GM12801 (cell line): ENCODE data around the gene CRAT.

Source experiments
- TF ChIP-seq, protein P1 (sequence below): IDR thresholded peaks from one replicate; pipeline ENCODE4 v1.5.1; 2011; ENCODE audit warnings: control low read depth; ENCODE audit not compliant: insufficient read length; ENCODE audit errors: extremely low read depth

CRAT gene

DNA sequence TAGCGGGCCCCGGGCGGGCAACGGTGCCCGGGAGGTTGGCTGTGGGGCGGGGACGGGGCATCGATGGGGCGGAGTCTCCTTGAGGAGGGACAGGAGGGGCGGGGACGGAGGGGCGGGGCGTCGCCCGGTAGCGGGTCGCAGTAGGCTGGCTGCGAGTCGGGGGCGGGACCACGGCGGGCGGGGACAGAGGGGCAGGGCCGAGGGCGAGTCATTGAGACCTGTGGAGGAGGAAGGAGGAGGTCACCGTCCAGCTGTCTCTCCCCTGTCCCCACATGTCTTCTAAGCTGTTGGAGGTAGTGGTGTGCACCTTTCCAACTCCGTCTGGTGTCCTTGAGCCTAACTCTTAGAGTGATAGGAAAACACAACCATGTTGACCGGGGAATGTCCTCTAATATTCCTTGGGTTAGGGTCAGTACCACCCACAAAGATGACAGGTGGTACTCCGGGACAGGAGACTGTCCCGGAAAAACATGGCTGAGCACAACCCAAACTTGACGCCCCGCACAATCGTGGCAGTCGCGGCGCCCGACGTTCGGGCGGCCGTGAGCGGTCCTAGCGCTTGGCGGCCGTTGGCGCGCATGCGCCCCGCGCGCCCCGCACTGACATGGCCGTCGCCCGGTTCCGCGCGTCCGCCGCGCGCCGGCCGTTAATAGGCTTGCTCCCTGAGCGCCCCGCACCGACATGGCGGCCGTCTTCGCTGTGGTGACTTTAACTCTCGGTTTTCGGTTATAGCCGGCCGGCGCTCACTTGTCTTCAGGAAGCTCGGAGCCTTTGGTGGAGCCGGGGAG lies at the start of gene CRAT, which contains the start of gene PTPA:
Gene CRAT (minus strand): TSS at position 54 of the 788 bp plus-strand sequence. CDS start 284 bp downstream, outside the sequence.
Gene PTPA (plus strand): TSS at position 676 of the 788 bp plus-strand sequence. CDS start 186 bp downstream, outside the sequence.
- TF ChIP-seq, protein P1, sequence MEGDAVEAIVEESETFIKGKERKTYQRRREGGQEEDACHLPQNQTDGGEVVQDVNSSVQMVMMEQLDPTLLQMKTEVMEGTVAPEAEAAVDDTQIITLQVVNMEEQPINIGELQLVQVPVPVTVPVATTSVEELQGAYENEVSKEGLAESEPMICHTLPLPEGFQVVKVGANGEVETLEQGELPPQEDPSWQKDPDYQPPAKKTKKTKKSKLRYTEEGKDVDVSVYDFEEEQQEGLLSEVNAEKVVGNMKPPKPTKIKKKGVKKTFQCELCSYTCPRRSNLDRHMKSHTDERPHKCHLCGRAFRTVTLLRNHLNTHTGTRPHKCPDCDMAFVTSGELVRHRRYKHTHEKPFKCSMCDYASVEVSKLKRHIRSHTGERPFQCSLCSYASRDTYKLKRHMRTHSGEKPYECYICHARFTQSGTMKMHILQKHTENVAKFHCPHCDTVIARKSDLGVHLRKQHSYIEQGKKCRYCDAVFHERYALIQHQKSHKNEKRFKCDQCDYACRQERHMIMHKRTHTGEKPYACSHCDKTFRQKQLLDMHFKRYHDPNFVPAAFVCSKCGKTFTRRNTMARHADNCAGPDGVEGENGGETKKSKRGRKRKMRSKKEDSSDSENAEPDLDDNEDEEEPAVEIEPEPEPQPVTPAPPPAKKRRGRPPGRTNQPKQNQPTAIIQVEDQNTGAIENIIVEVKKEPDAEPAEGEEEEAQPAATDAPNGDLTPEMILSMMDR: no peak

DNA sequence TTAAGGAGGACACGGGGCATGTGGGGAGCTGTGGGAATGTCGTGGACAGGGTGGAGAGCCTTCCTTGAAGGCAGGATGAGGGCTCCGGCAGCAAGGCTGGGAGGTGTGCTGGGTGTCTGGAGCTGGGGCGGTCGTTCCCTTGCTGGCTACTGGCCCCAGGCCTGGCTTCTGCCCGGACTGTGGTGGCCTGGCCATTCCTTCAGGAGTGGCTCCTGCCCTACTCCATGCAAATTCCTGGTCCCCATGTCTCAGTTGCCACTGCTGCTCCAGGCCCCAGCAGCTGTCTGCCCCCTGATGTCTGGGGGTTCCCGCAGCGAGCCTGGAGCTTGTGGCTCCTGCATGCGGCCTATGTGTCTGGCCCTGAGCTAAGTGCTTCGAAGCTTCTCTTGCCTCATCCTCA lies 45.6 kb upstream of the CRAT start:
- TF ChIP-seq, protein P1: no peak

DNA sequence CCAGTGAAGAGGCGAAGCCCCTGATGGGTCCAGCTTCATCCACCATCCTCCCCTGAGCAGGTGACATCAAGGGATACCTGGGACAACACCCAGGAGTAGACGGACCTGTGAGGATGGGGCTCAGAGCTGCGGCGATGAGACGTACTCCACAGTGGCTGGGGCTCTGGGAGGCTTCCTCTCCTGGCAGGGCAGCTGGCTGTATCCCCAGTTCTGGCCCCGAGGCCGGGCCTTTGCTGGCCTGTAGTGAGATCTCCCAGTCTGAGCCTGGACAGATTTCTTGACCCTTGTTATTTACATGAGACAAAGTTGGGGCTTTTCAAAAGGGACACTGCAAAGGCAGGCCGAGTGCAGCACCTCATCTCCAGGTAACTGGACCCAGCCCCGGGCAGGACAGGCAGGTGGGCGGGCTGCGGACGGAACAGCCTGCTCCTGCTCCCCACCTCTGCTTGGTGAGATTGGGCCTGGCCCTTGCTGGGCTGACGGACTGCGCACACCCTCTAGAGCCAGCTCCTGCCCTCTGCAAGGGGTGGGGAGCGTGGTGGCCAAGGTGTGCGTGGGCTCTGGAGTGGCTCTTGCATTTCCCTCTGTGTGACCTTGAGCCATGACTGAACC lies 44.4 kb upstream of the CRAT start:
- TF ChIP-seq, protein P1: no peak

DNA sequence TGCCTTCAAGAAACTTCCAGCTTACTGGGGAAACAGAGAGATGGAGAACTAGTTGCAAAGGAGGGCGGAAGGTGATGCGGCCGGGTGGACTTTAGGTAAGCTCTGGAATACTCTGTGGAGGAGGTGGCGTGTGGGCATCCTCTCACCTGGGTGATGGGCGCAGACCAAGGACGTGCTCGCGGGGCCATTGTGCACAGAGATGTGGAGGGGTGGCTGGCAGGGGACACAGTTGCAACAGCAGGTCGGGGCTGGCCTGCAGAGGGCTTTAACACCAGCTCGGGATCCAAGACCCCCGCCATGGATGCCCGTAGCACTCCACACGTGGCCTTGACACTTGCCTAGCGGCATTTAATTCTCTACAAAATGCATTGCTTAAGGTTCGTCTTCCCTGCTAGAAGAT lies 40.9 kb upstream of the CRAT start:
- TF ChIP-seq, protein P1: no peak

DNA sequence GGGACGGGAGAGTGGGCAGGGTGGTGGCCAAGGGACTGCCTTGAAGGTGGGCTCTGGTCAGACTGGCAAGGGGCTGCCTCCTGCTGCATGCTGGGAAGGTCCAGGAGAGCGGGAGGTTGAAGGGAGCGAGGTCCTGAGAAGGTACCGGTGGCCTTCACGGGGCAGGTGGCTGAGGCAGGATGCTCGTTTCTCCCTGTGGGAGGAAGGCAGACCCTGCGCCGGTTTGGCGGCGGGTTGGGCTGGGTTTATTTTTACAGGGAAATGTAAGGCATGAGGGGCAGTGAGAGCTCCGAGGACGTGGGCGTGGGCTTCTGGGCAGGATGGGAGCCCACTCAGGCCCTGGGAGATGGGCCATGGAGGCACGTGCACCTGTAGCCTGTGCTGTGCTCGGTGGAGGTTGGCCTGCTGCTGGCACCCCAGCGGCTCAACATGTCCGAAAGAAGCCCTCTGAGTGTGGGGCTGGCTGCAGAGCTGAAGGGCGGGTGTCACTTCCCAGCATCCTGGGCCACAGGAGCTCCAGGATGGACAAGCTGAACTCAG lies 40.1 kb upstream of the CRAT start:
- TF ChIP-seq, protein P1: no peak

DNA sequence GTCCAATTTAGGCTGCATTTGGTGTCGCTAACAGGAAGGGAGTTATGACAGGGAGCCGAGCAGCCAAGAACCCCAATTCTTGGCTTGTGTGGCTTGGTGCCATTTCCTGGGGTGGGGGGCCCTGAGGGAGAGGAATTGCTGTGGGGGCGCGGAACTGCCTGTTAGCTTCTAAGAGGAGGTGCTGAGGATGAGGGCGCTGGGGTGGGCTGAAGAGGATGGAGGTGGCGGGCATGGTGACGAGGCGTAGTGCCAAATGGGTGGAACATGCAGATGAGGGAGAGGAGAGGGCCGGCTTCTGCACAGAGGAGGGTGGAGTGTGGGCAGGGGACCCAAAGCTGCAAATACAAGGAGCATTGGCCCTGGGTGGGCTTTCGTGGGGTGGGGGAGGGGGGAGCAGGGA lies 39.5 kb upstream of the CRAT start:
- TF ChIP-seq, protein P1: no peak

DNA sequence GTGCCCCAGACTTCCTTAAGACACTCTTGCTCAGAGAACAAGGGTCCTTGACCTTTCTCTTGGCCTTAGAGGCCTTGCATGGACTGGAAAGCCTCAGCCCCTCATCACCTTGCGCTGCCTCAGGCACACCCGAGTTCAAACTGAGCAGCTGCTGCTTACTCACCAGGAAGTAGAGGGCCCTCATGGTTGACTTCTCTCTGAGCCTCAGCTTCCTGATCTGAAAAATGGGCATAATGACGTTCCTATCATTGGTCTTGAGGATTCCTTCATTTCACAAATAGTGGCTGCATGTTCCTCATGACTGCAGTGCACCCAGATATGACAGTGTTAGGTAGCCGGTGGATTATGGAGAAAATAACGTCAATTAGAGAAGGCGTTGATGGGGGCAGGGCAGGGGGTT lies 38.8 kb upstream of the CRAT start:
- TF ChIP-seq, protein P1: no peak
